Activated CD4-positive, alpha-beta T cell treated with anti-CD3 and anti-CD28 coated beads for 36 hours (primary cell): ENCODE results near the gene KRT2. TPM values are rescaled to one million over a fixed set of nuclear protein-coding genes. Genes with fewer than 3 reads are reported as not detected.

ENCODE experiments used
- ATAC-seq: fragments of 200-7000 bp; cut with Tn5 transposase; one replicate; pipeline ENCODE4 v1.10.0; 2021; ENCODE audit warnings: mild to moderate bottlenecking, moderate library complexity
- CTCF ChIA-PET: fragments of 350-600 bp; sonication (Branson Sonifier 250); formaldehyde crosslinking; loops from one replicate; lab custom pipeline; 2021; ENCODE audit warnings: antibody characterized with exemption; lab: Charles Lee
- POLR2A ChIA-PET: fragments of 350-600 bp; sonication (Branson Sonifier 250); formaldehyde crosslinking; loops from one replicate; lab custom pipeline; 2021; ENCODE audit warnings: antibody characterized with exemption, inconsistent platforms; lab: Charles Lee
- DNase-seq: peaks from one replicate; pipeline ENCODE4 v3.0.0-alpha.2; 2020
- H3K27ac Mint-ChIP-seq: one replicate; pipeline ENCODE4 v1.8.0; 2021; ENCODE audit warnings: mixed read lengths
- H3K27me3 Mint-ChIP-seq: one replicate; pipeline ENCODE4 v1.8.0; 2021; ENCODE audit warnings: mixed read lengths
- H3K36me3 Mint-ChIP-seq: one replicate; pipeline ENCODE4 v1.8.0; 2021; ENCODE audit warnings: low read depth, mixed read lengths
- H3K4me1 Mint-ChIP-seq: one replicate; pipeline ENCODE4 v1.8.0; 2021; ENCODE audit warnings: mixed read lengths
- H3K4me3 Mint-ChIP-seq: one replicate; pipeline ENCODE4 v1.8.0; 2021; ENCODE audit warnings: mild to moderate bottlenecking, moderate library complexity, mixed read lengths
- H3K9me3 Mint-ChIP-seq: one replicate; pipeline ENCODE4 v1.8.0; 2021; ENCODE audit warnings: low read depth, mixed read lengths
- intact Hi-C, 2 experiments: fragments of 100-400 bp; cut with DNase I in 1 of 2; cut with micrococcal nuclease in 1 of 2; formaldehyde crosslinking; loops; one replicate each; pipeline versions ENCODE4 v1.14.2 to v1.15.1; 2022 to 2024; cut with DNase I, micrococcal nuclease
- total RNA-seq, 2 experiments: library from RNA; stranded (reverse); gene quantifications; one replicate each; pipeline ENCODE4 v1.2.3, GENCODE V29; 2021

The KRT2 gene
- total RNA-seq, 2 experiments from 2014 or later, result not detected

DNA sequence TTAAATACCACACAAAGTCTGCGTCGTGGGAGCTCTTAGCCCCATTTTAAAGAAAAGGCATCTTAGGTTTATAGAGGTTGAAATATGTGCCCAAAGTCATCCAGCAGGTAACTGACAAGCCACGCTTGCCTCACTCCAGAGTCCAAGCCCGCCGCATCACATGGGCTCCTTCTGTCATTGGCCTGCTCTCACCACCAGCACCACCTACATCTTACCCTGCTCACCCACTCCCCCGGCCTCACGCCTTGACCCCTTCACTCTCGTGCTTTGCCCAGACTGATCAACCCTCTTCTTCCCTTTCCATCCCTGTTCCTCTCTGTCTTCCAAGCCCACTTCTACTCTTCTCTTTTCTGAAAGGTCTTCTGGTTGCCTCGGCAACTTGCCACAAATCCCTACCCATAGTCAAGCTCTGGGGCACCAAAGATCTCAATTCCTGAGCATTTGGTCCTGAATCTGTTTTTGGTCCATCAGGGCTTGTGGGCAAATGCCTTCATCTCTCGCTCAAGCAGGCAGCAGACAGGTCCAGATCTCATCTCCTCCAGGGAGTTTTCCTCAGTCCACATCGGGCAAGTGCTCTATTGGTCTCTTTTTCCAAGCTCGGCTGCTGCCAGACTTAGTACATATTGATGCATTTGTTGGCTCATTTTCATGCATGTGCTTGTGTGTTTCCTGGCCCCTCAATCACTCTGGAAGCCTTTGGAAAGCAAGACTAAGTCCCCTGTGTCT lies 31.7 kb upstream of the KRT2 start:
- intact Hi-C loops, result no loop called here
- Mint-ChIP-seq H3K27ac (no peak overlapping the region), H3K27me3 (no peaks in the 10 kb centered on the region), H3K4me3 (no peak overlapping the region), H3K36me3 (no peaks in the 10 kb centered on the region), H3K9me3 (no peaks in the 10 kb centered on the region), H3K4me1 (peaks cover 46% of the 10 kb centered on the region)
- CTCF ChIA-PET, result no interaction called here
- POLR2A ChIA-PET, result no interaction called here
- DNase-seq (no peak), ATAC-seq (no peak)

DNA sequence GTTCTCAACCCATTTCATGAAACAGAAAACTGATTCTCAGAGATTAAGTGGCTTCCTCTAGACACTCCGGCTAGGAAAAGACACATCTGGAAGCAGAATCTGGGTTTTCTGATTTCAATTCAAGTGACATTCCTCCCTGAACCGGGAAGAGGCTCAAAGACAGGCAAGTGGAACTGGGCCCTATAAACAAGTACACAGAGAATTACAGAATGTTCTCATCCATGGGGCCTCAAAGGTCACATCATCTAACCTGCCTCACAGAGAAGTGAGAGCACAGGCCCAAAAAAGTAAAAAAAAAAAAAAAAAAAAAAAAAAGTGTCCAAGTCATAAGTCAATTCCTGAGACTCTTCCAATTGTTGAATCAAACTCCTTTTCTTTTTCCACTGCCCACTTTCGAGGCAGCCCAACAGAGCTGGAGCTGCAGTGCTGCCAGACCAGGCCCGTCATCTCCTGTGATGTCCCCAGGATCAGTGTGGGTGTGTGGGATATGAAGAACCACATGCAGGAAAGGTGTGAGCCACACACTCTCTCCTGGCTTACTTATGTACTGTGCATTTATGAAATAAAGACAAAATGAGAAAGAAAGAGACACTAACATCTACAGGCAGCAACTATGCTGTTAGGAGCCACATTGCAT lies 31.0 kb upstream of the KRT2 start:
- CTCF ChIA-PET, result no interaction called here
- no peak for DNase-seq
- H3K4me3 Mint-ChIP-seq, result no peak overlapping the region
- peaks cover 40% of the 10 kb centered on the region for H3K4me1 Mint-ChIP-seq
- POLR2A ChIA-PET, result no interaction called here
- intact Hi-C loops, result no loop called here
- ATAC-seq, result no peak
- H3K36me3 Mint-ChIP-seq, result no peaks in the 10 kb centered on the region
- H3K27me3 Mint-ChIP-seq, result no peaks in the 10 kb centered on the region
- H3K9me3 Mint-ChIP-seq, result no peaks in the 10 kb centered on the region
- no peak overlapping the region for H3K27ac Mint-ChIP-seq

DNA sequence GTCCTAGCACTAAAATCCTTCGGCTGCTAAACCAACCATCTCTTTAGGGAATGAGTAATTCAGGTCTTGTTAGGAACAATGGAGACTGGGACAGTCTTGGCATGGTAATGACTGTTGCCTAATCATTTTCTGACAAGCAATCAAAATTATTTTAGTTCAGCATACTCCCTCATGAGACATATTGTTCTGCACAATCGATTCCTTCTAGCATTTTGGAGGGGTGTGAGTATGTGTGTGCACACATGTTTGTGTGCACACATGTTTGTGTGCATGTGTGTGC lies 30.3 kb upstream of the KRT2 start:
- Mint-ChIP-seq H3K27ac (no peak overlapping the region), H3K4me3 (no peak overlapping the region), H3K27me3 (no peaks in the 10 kb centered on the region), H3K4me1 (peaks cover 33% of the 10 kb centered on the region), H3K9me3 (no peaks in the 10 kb centered on the region), H3K36me3 (no peaks in the 10 kb centered on the region)
- CTCF ChIA-PET, result interaction anchor here (0.6 kb wide), 1 partner anchor 131 kb away, joined by 3 read pairs; no protein-coding TSS in a partner anchor
- DNase-seq (no peak), ATAC-seq (no peak)
- POLR2A ChIA-PET, result no interaction called here
- intact Hi-C loops, result no loop called here

DNA sequence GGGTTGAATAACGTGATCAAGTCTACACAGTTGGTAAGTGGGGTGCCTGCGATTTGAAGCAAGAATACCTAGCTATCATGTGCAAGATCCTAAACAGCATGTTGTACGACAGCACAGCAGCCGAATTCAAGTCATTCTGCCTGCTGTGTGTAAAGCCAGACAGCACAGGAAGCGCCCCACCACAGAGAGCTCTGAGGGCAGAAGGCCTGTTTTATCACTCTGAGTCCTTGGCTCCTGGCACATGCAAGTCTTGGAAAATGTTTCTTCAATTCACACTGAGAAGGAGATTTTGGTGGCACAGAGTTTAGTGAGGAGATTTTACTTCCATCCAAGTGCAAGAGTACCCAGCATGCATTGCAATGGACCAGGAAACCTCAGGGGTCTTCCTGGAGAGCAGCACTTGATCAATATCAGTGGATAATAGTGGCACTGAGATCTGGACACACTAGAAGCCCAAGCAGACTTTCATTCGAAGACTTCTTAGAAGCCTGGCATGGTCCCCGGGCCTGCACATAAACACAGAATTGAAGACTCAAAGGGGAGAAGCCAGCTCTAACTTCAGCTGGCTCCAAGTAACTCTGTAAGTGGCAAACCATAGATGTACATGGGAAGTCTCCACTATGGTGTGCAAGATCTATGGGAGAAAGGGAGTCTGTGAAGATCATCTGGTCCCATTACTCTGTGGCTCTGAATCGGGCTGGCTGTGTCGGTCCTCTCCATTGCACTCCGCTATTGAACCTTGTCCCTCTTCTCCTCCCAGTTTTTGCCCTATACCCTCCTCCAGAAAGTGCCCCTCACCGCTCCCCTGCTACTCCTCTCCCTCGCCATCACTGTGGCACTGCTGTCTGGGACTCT lies 29.7 kb upstream of the KRT2 start:
- Mint-ChIP-seq H3K27me3 (no peaks in the 10 kb centered on the region), H3K27ac (no peak overlapping the region), H3K4me1 (peaks cover 32% of the 10 kb centered on the region), H3K36me3 (no peaks in the 10 kb centered on the region), H3K4me3 (no peak overlapping the region), H3K9me3 (no peaks in the 10 kb centered on the region)
- DNase-seq, result peak; percentile 60
- ChIA-PET CTCF (interaction anchor here (0.6 kb wide), 1 partner anchor 132 kb away, joined by 3 read pairs; no protein-coding TSS in a partner anchor), POLR2A (no interaction called here)
- ATAC-seq, result peak; percentile 78
- intact Hi-C loops, result no loop called here

DNA sequence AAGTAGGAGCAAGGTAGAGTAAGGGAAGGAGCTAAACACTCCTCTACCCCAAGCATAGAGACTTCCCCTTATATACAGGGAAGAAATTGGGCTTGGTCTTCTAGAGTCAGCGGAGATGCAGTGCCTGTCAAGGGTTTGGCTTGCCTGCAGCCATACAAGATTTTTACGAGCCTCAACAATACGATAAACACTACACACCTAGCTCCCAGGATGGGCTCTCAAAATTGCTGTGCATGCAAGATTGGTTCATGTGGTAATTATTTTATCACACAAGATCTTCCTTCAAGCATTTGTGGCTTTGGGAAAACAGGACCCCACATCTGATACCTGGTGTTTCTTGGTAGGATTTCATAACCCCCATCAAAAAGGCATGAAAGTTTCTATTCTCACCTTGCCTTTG lies 28.4 kb upstream of the KRT2 start, which contains the start of gene KRT1:
KRT1 (minus strand) TSS at position 45 of the 400 bp plus-strand sequence. CDS start 59 bp downstream, outside the sequence.
- intact Hi-C loops, result no loop called here
- Mint-ChIP-seq H3K36me3 (no peaks in the 10 kb centered on the region), H3K4me3 (no peak within 1 kb of the TSS), H3K9me3 (no peaks in the 10 kb centered on the region), H3K27ac (no peak within 1 kb of the TSS), H3K27me3 (no peaks in the 10 kb centered on the region), H3K4me1 (peaks cover 35% of the 10 kb centered on the region)
- ChIA-PET POLR2A (no interaction called here), CTCF (interaction anchor here (0.6 to 0.9 kb wide), 3 partner anchors 17 to 1588 kb away, joined by 3 to 4 read pairs (median 3); no protein-coding TSS in a partner anchor)
- no peak for ATAC-seq
- DNase-seq, result no peak

DNA sequence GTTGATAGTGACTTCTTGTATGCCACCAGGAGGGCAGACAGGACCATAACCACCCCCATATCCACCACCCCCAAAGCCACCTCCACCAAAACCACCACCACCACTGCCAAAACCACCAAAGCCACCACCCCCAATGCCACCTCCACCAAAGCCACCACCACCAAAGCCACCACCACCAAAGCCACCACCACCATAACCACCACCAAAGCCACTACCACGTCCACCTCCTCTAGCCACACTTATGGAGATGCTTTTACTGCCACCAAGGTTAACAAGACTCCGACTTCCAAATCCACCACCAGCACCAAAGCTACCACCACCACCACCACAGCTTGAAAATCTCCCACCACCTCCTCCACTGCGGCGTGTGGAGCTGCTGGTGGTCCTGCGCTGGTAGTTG lies 27.9 kb upstream of the KRT2 start:
- ATAC-seq (no peak), DNase-seq (no peak)
- no peaks in the 10 kb centered on the region for H3K36me3 Mint-ChIP-seq
- no peak overlapping the region for H3K27ac Mint-ChIP-seq
- intact Hi-C loops, result no loop called here
- no peak overlapping the region for H3K4me3 Mint-ChIP-seq
- no peaks in the 10 kb centered on the region for H3K9me3 Mint-ChIP-seq
- no peaks in the 10 kb centered on the region for H3K27me3 Mint-ChIP-seq
- H3K4me1 Mint-ChIP-seq, result peaks cover 35% of the 10 kb centered on the region
- ChIA-PET POLR2A (no interaction called here), CTCF (interaction anchor here (0.6 to 0.9 kb wide), 3 partner anchors 18 to 1587 kb away, joined by 3 to 4 read pairs (median 3); no protein-coding TSS in a partner anchor)

DNA sequence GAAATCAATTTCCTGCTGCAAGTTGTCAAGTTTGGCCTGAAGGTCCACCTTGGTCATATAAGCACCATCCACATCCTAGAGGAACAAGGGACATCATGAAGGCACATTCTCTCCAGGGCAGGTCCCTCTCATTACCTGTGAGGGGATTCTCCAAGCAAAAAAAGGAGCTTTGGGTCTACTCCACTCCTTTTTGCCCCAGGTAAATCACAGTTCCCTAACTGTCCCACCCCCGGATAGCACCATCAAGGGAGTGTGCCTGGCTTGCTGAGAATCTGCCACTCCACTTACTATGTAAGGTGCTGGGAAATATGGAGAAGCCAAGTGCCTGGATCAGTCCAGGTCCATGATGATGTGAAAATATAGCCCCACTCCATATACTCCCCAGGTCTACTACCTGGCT lies 25.7 kb upstream of the KRT2 start:
- ATAC-seq, result no peak
- POLR2A ChIA-PET, result no interaction called here
- intact Hi-C loops, result no loop called here
- Mint-ChIP-seq H3K4me3 (no peak overlapping the region), H3K36me3 (no peaks in the 10 kb centered on the region), H3K27ac (no peak overlapping the region), H3K9me3 (no peaks in the 10 kb centered on the region), H3K27me3 (no peaks in the 10 kb centered on the region), H3K4me1 (peaks cover 36% of the 10 kb centered on the region)
- no peak for DNase-seq
- CTCF ChIA-PET, result interaction anchor here (0.6 kb wide), 1 partner anchor 67 kb away, joined by 3 read pairs; no protein-coding TSS in a partner anchor

DNA sequence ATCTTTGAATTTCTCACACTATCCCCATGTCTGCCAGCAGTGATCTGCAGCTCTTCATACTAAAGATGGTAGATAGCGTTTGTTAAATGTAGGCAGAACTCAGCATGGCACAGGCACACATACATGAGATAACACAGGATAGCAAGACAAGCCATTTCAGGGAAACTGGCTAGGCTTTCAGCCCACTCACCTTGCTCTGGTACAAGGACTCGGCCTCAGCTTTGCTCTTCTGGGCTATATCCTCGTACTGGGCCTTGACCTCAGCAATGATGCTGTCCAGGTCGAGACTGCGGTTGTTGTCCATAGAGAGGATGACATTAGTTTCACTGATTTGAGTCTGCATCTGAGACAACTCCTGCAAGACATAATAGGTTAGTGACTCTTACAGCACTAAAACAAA lies 25.1 kb upstream of the KRT2 start:
- POLR2A ChIA-PET, result no interaction called here

DNA sequence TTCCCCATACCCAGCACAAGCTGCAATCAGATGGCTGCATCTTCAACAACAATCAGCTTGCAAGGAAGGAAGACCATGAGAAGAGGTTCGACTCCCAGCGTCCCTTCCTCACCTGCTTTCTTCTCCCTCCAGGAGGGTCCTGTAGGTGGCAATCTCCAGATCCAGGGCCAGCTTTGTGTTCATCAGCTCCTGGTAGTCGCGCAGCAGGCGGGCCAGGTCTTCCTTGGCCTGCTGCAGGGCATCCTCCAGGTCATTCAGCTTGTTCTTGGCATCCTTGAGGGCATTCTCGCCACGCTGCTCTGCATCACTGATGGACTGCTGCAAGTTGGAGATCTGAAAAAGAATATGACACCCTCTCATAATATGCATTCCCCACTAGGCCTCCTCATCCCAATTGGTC lies 24.2 kb upstream of the KRT2 start:
- Mint-ChIP-seq H3K27ac (no peak overlapping the region), H3K27me3 (no peaks in the 10 kb centered on the region)
- POLR2A ChIA-PET, result no interaction called here

More for the DNA sequence above, 25.1 kb upstream of the KRT2 start:
- H3K27ac Mint-ChIP-seq, result no peak overlapping the region
- CTCF ChIA-PET, result interaction anchor here (0.5 to 0.6 kb wide), 2 partner anchors 9 to 1849 kb away, joined by 3 to 4 read pairs; no protein-coding TSS in a partner anchor
- intact Hi-C loops, result no loop called here
- no peaks in the 10 kb centered on the region for H3K27me3 Mint-ChIP-seq
- no peak for DNase-seq
- ATAC-seq, result no peak
- H3K4me3 Mint-ChIP-seq, result no peak overlapping the region
- H3K36me3 Mint-ChIP-seq, result no peaks in the 10 kb centered on the region
- no peaks in the 10 kb centered on the region for H3K9me3 Mint-ChIP-seq
- peaks cover 31% of the 10 kb centered on the region for H3K4me1 Mint-ChIP-seq

DNA sequence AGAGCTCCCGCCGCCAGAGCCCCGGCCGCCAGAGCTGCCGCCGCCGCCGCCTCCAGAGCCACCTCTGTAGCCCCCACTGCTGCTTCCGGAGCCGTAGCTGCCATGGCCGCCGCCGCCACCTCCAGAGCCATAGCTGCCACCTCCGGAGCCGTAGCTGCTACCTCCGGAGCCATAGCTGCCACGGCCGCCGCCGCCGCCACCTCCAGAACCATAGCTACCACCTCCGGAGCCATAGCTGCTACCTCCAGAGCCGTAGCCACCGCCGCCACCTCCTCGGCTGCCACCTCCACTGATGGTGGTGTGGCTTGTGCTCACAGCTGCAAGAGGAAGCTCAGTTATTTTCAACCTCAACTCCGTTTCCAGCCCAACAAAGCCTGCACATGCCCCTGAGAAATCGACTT lies 23.3 kb upstream of the KRT2 start:
- no peak for DNase-seq
- Mint-ChIP-seq H3K9me3 (no peaks in the 10 kb centered on the region), H3K4me3 (no peak overlapping the region), H3K4me1 (peaks cover 13% of the 10 kb centered on the region), H3K36me3 (no peaks in the 10 kb centered on the region), H3K27ac (no peak overlapping the region), H3K27me3 (no peaks in the 10 kb centered on the region)
- intact Hi-C loops, result no loop called here
- POLR2A ChIA-PET, result no interaction called here
- CTCF ChIA-PET, result interaction anchor here (2.0 kb wide), 1 partner anchor 210 kb away, joined by 6 read pairs; no protein-coding TSS in a partner anchor
- ATAC-seq, result no peak

More for the DNA sequence above, 24.2 kb upstream of the KRT2 start:
- H3K4me1 Mint-ChIP-seq, result peaks cover 21% of the 10 kb centered on the region
- H3K4me3 Mint-ChIP-seq, result no peak overlapping the region
- intact Hi-C loops, result no loop called here
- CTCF ChIA-PET, result interaction anchor here (2.0 kb wide), 1 partner anchor 209 kb away, joined by 6 read pairs; no protein-coding TSS in a partner anchor
- DNase-seq (no peak), ATAC-seq (no peak)
- H3K36me3 Mint-ChIP-seq, result no peaks in the 10 kb centered on the region
- H3K9me3 Mint-ChIP-seq, result no peaks in the 10 kb centered on the region

DNA sequence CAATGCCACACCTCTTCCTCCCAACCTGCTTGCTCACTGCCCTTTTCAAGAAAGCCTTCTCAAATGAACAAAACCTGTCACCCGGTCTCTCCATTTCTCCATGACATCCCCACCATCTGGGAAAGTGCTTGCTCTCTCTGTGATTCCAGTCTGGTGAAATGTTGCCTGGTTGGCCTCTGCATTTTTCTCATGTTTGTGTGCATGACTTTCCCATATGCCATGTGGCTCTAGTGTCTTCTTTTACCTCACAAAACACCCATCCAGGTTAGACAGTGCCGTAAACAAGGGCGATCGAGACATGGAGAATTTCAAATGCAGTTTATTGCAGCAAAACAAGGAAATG lies 22.4 kb upstream of the KRT2 start:
- ATAC-seq (no peak), DNase-seq (no peak)
- no peaks in the 10 kb centered on the region for H3K9me3 Mint-ChIP-seq
- H3K27me3 Mint-ChIP-seq, result no peaks in the 10 kb centered on the region
- no peak overlapping the region for H3K27ac Mint-ChIP-seq
- H3K4me1 Mint-ChIP-seq, result peaks cover 10% of the 10 kb centered on the region
- intact Hi-C loops, result no loop called here
- H3K36me3 Mint-ChIP-seq, result no peaks in the 10 kb centered on the region
- no peak overlapping the region for H3K4me3 Mint-ChIP-seq
- ChIA-PET POLR2A (no interaction called here), CTCF (interaction anchor here (2.0 kb wide), 1 partner anchor 211 kb away, joined by 6 read pairs; no protein-coding TSS in a partner anchor)
